HCT116 (cell line): ENCODE results near the gene AQP6. TPM values are rescaled to one million over a fixed set of nuclear protein-coding genes. Genes with fewer than 3 reads are reported as not detected.

Source experiments
- ATAC-seq: fragments of 200-7000 bp; cut with Tn5 transposase; 2 replicates; pipeline ENCODE4 v1.9.1; 2020; ENCODE audit warnings: mild to moderate bottlenecking, moderate library complexity
- BruUV-seq: library from RNA; stranded (reverse); fragments of 400-500 nt; replicated peaks from 2 replicates; lab custom pipeline; 2021; lab: Mats Ljungman, UMichigan
- CTCF ChIA-PET: fragments of 300-600 bp; sonication (Branson Sonifier 250); formaldehyde crosslinking; loops from one replicate; lab custom pipeline; 2021; ENCODE audit warnings: antibody characterized with exemption; lab: Charles Lee
- POLR2A ChIA-PET: fragments of 300-600, 350-600 bp; sonication (Branson Sonifier 250); formaldehyde crosslinking; loops from one replicate; lab custom pipeline; 2021; ENCODE audit warnings: antibody characterized with exemption; lab: Charles Lee
- RAD21 ChIA-PET, 2 experiments: fragments of 300-600 bp; sonication (Branson Sonifier 250); formaldehyde crosslinking; loops; one replicate each; lab custom pipeline; 2023; ENCODE audit warnings: low total read pairs in 2 of 2; ENCODE audit not compliant: uncharacterized antibody in 2 of 2, unreplicated experiment in 2 of 2, low non-redundant PET in 1 of 2; lab: Charles Lee
- DNase-seq: peaks from one replicate; pipeline ENCODE4 v3.0.0-alpha.2; 2010; ENCODE audit warnings: low read depth, low spot score
- H2AFZ ChIP-seq: fragments of 200-600 bp; shearing (Covaris generic), sonication (generic); 2 replicates; pipeline ENCODE4 v1.6.1; 2017; ENCODE audit warnings: low read depth, mixed run types, mixed read lengths, antibody characterized with exemption, low read length; ENCODE audit not compliant: poor library complexity, severe bottlenecking
- H3K27ac ChIP-seq: 2 replicates; pipeline ENCODE4 v1.5.1; 2012; ENCODE audit warnings: low read depth, low read length
- H3K27me3 ChIP-seq: fragments of 200-600 bp; sonication (generic); 2 replicates; pipeline ENCODE4 v1.6.1; 2016; ENCODE audit warnings: mixed run types, low read length, mixed read lengths; ENCODE audit not compliant: insufficient read depth
- H3K36me3 ChIP-seq, 2 experiments: fragments of 200-500 bp in 1 of 2; fragments of 200-600 bp in 1 of 2; sonication (Bioruptor generic) in 1 of 2; sonication (generic) in 1 of 2; 2 replicates each; pipeline versions ENCODE4 v1.5.1 to v1.6.1; 2014 to 2016; ENCODE audit warnings: low read length in 2 of 2, inconsistent platforms in 1 of 2, mixed read lengths in 1 of 2, mixed run types in 1 of 2; ENCODE audit not compliant: insufficient read depth in 2 of 2, control insufficient read depth in 1 of 2
- H3K4me1 ChIP-seq, 2 experiments: fragments of 200-600 bp in 1 of 2; sonication (generic) in 1 of 2; 2 replicates each; pipeline versions ENCODE4 v1.5.1 to v1.6.1; 2012 to 2017; ENCODE audit warnings: low read length in 2 of 2, inconsistent platforms in 1 of 2, mild to moderate bottlenecking in 1 of 2, mixed read lengths in 1 of 2, mixed run types in 1 of 2, moderate library complexity in 1 of 2; ENCODE audit not compliant: insufficient read depth in 2 of 2, control insufficient read depth in 1 of 2
- H3K4me2 ChIP-seq: fragments of 200-600 bp; sonication (generic); 2 replicates; pipeline ENCODE4 v1.6.1; 2017; ENCODE audit warnings: mixed run types, low read length, mixed read lengths
- H3K4me3 ChIP-seq, 2 experiments: fragments of 200-600 bp in 1 of 2; sonication (generic) in 1 of 2; replicated peaks in 1 of 2; 2 replicates each; pipeline ENCODE4 v1.5.1; 2011 to 2016; ENCODE audit warnings: low read length in 2 of 2, control low read depth in 1 of 2, low read depth in 1 of 2, mild to moderate bottlenecking in 1 of 2, mixed read lengths in 1 of 2, mixed run types in 1 of 2
- H3K79me2 ChIP-seq: fragments of 200-600 bp; sonication (generic); 2 replicates; pipeline ENCODE4 v1.6.1; 2017; ENCODE audit warnings: mild to moderate bottlenecking, mixed run types, low read length, moderate library complexity, mixed read lengths; ENCODE audit not compliant: insufficient read depth
- H3K9ac ChIP-seq: fragments of 200-600 bp; sonication (generic); 2 replicates; pipeline ENCODE4 v1.6.1; 2016; ENCODE audit warnings: low read length, mixed read lengths
- H3K9me2 ChIP-seq: fragments of 200-600 bp; sonication (generic), shearing (Covaris generic); 2 replicates; pipeline ENCODE4 v1.6.1; 2017; ENCODE audit warnings: mixed run types, mild to moderate bottlenecking, moderate library complexity; ENCODE audit not compliant: insufficient read depth
- H3K9me3 ChIP-seq, 2 experiments: fragments of 200-500 bp in 1 of 2; fragments of 200-600 bp in 1 of 2; sonication (Bioruptor generic) in 1 of 2; sonication (generic) in 1 of 2; 2 replicates each; pipeline ENCODE4 v1.6.1; 2014 to 2017; ENCODE audit warnings: low read length in 2 of 2, mixed read lengths in 2 of 2, inconsistent platforms in 1 of 2, low read depth in 1 of 2, mild to moderate bottlenecking in 1 of 2, mixed run types in 1 of 2, moderate library complexity in 1 of 2; ENCODE audit not compliant: control insufficient read depth in 1 of 2, insufficient read depth in 1 of 2
- H4K20me1 ChIP-seq: fragments of 200-600 bp; sonication (generic), shearing (Covaris generic); 2 replicates; pipeline ENCODE4 v1.6.1; 2017; ENCODE audit warnings: mixed run types, mild to moderate bottlenecking, moderate library complexity; ENCODE audit not compliant: insufficient read depth
- ATF3 ChIP-seq: IDR thresholded peaks from 2 replicates; pipeline ENCODE4 v1.6.1; 2012
- CEBPB ChIP-seq: IDR thresholded peaks from 2 replicates; pipeline ENCODE4 v1.6.1; 2012; ENCODE audit warnings: low read depth
- EGR1 ChIP-seq: IDR thresholded peaks from 2 replicates; pipeline ENCODE4 v1.6.1; 2012; ENCODE audit warnings: low read depth
- FOSL1 ChIP-seq: IDR thresholded peaks from 2 replicates; pipeline ENCODE4 v1.6.1; 2012; ENCODE audit warnings: low read depth
- SRF ChIP-seq: IDR thresholded peaks from 2 replicates; pipeline ENCODE4 v1.6.1; 2012; ENCODE audit warnings: low read depth
- TCF7L2 ChIP-seq: IDR thresholded peaks from 2 replicates; pipeline ENCODE4 v1.7.0; 2011; ENCODE audit warnings: borderline replicate concordance, inconsistent platforms; ENCODE audit not compliant: insufficient read depth, insufficient read length; ENCODE audit errors: extremely low read depth
- YY1 ChIP-seq: IDR thresholded peaks from 2 replicates; pipeline ENCODE4 v1.6.1; 2011; ENCODE audit warnings: low read length, low read depth, moderate library complexity, mild to moderate bottlenecking; ENCODE audit not compliant: insufficient replicate concordance; ENCODE audit errors: extremely low read depth
- intact Hi-C: fragments of 100-400 bp; cut with micrococcal nuclease; formaldehyde crosslinking; loops from 2 replicates; pipeline ENCODE4 v1.10.0; 2022
- total RNA-seq: library from RNA; stranded (reverse); gene quantifications from one replicate; pipeline ENCODE4 v1.2.1, GENCODE V29; 2021; ENCODE audit not compliant: unreplicated experiment

AQP6 gene
- total RNA-seq, 1 experiment from 2014 or later: not detected

DNA sequence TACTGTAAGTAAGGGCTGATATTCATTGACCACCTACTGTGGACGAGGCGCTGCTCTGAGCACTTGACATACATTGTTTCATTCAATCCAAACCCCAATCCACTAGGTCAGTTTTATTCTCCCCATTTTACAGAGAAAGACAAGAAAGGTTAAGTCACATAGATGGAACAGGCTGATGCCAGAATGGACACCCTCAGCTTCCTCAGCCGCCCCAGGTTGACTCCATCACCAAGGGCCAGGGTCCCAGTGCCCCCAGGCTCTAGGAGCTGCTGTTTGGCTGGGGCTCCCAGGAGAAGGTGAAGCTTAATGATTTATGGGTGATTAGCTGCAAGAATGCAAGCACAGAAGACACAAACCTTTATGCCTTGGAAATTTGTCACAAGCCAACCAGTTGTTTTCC is 22.9 kb upstream of the AQP6 start:
- DNase-seq (no peak), ATAC-seq (no peak)
- Histone ChIP-seq H3K4me3 (no peak overlapping the region), H3K4me1 (peaks cover 3 to 13% of the 10 kb centered on the region in 2 experiments; a peak in 3 of 4 replicates), H2AFZ (no peak overlapping the region), H3K9ac (no peak overlapping the region), H3K9me3 (no peaks in the 10 kb centered on the region), H3K27me3 (no peaks in the 10 kb centered on the region), H3K4me2 (no peak overlapping the region), H3K36me3 (no peaks in the 10 kb centered on the region), H3K79me2 (no peaks in the 10 kb centered on the region), H3K9me2 (no peaks in the 10 kb centered on the region), H4K20me1 (no peaks in the 10 kb centered on the region), H3K27ac (no peak overlapping the region)
- CTCF ChIA-PET: interaction anchor here (1.3 kb wide), 1 partner anchor 18 kb away, joined by 5 read pairs; no protein-coding TSS in a partner anchor
- POLR2A ChIA-PET: no interaction called here
- TF ChIP-seq TCF7L2 (no peak), EGR1 (no peak), CEBPB (no peak), YY1 (no peak)
- BruUV-seq: no TSS peak
- intact Hi-C loops: no loop called here
- RAD21 ChIA-PET: no interaction called here

DNA sequence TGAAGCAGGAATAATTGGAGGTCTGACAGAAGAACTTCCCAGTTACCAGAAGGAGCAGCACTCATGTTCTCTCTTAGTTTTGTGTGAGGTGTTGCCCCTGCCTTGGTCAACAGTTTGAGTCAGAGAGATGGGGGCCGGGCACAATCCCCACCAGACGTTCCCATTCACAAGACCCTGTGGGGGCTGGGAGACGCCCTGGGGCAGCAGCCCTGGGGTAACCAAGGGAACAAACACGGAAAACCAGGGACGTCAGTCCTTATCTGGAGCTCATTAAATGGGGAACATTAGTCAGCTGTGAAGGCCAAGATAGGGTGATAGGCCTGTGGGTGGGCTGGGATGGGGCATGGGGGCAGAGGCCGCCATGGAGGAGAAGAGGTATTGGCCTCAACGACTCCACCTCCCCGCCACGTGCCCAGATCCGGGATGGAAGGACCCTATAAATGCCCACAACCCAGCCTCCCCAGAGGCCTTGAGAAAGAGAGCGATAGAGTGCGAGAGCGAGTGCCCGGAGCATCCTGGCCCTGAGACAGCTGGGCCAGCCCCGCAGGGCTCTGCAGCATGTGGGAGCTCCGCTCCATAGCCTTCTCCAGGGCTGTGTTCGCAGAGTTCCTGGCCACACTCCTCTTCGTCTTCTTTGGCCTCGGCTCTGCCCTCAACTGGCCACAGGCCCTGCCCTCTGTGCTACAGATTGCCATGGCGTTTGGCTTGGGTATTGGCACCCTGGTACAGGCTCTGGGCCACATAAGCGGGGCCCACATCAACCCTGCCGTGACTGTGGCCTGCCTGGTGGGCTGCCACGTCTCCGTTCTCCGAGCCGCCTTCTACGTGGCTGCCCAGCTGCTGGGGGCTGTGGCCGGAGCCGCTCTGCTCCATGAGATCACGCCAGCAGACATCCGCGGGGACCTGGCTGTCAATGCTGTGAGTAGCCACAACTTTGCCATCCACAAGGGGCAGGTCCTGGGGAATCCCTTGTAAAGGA is 22.2 kb upstream of the AQP6 start, which contains the start of gene AQP2:
AQP2 (plus strand) TSS at position 465 of the 979 bp plus-strand sequence; CDS start at position 559, 94 bp downstream.
- BruUV-seq: no TSS peak
- ChIA-PET POLR2A (no interaction called here), RAD21 (no interaction called here)
- Histone ChIP-seq H3K9me2 (no peaks in the 10 kb centered on the region), H3K27me3 (no peaks in the 10 kb centered on the region), H3K36me3 (no peaks in the 10 kb centered on the region)
- TF ChIP-seq SRF: no peak
- TF ChIP-seq FOSL1: no peak
- no peak for TF ChIP-seq ATF3
- TF ChIP-seq, all 23 proteins: peak for 0
- peaks cover 3 to 6% of the 10 kb centered on the region in 2 experiments; a peak in 3 of 4 replicates for H3K4me1 ChIP-seq
- no peaks in the 10 kb centered on the region for H3K79me2 ChIP-seq
- intact Hi-C loops: no loop called here
- ATAC-seq (no peak), DNase-seq (no peak)
- H4K20me1 ChIP-seq: no peaks in the 10 kb centered on the region
- H3K4me3 ChIP-seq: no peak within 1 kb of the TSS
- no peak within 1 kb of the TSS for H3K9ac ChIP-seq
- H2AFZ ChIP-seq: no peak within 1 kb of the TSS
- no peak within 1 kb of the TSS for H3K27ac ChIP-seq
- no peaks in the 10 kb centered on the region for H3K9me3 ChIP-seq
- CTCF ChIA-PET: interaction anchor here (1.3 kb wide), 1 partner anchor 17 kb away, joined by 5 read pairs; no protein-coding TSS in a partner anchor
- no peak within 1 kb of the TSS for H3K4me2 ChIP-seq
